GM15510 (cell line): ENCODE measurements around the gene CSMD2.

ENCODE experiments used
- POLR2A ChIP-seq: IDR thresholded peaks from 3 replicates; pipeline ENCODE4 v1.6.1; 2011; ENCODE audit warnings: borderline replicate concordance; ENCODE audit not compliant: insufficient read length; ENCODE audit errors: extremely low read depth

CSMD2 gene

DNA sequence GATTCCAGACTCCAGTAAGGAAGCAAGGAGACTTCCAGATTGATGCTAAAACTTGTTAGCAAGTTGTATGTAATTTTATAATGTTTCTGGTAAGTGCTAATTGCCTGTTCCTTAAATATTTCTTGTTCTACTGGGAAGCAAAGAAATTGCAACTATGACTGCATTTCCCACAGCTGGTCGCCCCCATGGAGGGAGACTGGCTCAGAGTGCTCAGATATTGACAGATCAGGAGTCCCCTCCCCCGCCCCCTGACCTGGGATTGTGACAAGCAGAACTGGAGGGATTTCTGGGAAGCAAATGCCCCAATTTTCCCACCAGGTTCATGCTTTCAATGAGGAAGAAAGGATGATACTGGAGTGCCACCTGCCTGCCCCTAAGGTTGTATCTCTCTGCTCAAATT, 383.4 kb downstream of the CSMD2 start:
- TF ChIP-seq POLR2A: no peak

DNA sequence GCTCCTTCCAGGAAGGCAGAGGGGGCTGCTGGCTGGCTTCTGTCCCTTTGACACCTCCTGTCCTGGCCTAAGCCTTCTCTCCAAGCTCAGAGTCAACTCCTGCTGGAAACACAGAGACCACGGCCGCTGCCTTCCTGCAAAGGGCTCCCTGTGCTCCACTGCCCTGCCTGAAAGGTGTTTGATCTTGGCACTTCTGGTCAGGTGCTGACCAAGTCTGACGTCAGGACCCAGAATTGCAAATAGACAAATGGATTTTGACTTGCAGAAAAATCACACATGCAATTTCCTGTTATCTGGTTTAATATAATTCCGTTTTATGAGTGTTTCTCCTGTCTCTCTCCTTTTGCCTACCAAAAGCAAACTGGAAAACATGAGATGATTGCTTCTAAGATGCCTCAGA, 387.7 kb downstream of the CSMD2 start:
- no peak for TF ChIP-seq POLR2A

DNA sequence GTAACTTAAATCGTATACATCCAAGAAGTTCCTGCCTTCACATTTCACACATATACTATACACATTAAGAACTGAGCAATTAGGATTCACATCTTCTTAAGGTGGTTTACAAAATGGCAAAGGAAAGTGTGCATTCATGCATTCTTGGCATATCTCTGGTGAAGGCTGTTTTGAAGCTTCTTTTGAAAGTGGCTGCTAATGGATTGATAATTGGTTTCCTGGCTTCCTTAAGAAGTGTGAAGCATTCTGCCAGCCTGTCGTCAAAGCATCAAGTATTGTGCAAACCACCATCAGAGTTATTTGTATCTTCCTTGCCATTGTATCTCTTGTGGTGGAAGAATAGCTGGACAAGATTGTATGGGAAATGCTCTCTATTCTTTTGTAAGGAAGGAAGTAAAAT, 396.2 kb downstream of the CSMD2 start:
- no peak for TF ChIP-seq POLR2A

DNA sequence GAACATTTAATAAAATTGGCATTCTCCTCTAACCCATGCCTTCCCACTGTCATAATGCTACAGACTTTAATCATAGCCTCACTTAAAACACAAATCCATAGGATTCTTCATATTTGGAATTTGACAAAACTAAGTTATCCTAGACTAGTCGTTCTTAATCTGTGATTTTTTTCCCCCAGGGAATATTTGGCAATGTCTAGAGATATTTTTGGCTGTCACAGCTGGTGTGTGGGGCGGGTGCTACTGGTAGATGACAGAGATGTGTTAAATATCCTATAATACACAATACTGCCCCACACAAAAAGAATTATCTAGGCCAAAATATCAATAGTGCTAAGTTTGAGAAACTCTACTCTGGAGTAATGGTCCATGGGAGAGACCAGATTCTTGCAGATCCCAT, 396.9 kb downstream of the CSMD2 start:
- no peak for TF ChIP-seq POLR2A

DNA sequence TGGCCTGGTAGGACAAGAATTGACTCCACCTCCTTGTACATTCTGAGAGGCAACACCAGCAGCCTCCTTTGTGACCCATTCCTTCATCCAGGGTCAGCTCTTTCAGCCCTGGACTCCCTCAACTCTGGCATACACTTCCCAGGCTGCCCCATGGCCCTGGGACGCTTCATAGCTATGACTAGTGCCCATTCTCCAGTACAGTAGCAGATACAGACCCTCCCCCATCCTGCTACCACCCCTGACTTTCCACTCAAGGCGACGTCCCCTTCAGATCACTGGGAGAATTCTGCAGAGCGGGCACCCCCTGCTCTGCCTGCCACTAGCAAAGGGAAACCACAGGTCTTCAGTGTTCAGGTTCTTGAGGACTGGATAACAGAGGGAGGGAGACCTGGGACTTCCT, 400.9 kb downstream of the CSMD2 start:
- no peak for TF ChIP-seq POLR2A

DNA sequence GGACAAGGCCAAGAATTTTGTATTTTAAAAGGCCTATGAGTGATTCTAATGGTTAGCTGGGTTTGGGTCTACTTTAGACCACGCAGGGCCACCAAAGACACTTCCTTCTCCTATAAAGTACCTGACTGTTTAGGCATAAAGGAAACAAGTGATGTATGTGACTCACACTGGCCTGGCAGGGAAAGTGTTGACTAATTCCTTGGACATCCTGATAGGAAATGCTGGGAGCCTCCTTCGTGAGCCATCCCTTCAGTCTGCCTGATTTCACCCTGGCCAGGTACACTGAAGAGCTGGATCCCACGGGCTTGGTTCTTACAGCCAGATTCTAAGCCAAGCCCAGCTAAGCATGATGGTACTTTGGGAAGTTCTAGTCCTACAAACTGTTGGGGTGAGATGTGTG, 401.6 kb downstream of the CSMD2 start:
- TF ChIP-seq POLR2A: no peak

DNA sequence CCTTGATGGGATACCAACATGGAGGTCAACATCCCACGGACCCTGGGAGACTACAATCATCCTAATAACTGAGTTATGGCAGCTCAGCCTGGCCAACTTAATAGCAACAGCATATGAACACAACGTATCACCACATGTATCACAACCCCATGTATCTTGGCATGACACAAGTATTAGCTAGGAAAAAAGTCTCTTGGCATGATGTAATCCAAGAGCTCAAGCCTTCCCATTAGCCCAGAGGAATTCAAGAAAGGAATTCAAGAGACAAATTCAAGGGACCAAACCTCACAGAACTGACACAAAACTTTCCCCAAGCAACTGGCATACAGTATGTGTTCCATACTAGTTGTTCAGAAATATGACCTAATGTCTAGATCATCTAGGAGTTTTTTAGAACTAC, 402.1 kb downstream of the CSMD2 start:
- no peak for TF ChIP-seq POLR2A

DNA sequence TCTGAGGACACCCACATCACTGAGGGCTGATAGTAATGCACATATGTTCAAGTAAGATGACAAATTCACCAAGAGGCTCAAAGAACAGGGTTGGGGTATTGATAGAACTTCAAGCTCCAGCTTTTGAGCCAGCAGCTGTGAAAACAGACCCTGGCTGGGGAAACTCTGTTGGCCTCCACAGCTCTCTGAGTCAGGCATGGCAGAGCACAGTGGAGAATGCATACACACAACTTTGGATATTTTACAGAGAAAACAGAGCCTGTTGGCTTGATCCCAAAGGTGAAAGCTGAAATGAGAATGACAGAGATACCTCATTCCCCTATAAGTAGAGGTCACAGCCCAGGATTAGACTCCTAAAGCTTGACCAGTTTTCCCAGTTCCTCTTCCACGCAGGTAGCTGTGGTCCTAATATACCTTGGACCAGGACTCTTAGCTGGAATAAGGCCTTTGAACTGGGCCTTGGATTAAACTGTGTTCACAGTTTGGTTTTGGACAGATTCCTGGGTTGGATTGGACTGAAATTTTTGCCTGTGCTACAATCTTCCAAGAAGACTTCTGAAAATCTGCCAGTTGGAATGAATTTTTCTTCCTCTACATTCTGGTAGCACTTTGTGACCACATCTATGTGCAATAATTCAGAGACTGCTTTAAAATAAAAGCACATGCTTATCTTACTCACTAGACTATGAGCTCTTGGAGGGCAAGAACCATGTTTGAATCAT, 402.8 kb downstream of the CSMD2 start:
- TF ChIP-seq POLR2A: no peak

DNA sequence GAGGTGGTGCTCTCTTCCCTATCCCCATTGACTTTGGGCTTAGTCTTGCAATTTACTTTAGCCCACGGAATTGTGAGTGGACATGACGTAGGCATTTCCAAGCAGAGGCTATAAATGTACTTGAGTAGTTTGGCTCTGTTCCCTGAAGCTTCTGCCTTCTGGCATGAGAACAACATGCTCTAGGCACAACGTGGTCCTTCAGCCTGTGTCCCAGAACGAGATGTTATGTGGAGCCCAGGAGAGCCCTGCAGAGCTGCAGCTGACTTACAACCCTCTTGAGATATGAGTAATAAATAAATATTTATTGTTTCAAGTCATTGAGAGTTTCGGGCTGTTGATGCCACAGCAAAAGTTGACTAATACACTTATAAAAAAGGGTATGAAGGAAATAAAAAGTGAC, 406.3 kb downstream of the CSMD2 start:
- no peak for TF ChIP-seq POLR2A

DNA sequence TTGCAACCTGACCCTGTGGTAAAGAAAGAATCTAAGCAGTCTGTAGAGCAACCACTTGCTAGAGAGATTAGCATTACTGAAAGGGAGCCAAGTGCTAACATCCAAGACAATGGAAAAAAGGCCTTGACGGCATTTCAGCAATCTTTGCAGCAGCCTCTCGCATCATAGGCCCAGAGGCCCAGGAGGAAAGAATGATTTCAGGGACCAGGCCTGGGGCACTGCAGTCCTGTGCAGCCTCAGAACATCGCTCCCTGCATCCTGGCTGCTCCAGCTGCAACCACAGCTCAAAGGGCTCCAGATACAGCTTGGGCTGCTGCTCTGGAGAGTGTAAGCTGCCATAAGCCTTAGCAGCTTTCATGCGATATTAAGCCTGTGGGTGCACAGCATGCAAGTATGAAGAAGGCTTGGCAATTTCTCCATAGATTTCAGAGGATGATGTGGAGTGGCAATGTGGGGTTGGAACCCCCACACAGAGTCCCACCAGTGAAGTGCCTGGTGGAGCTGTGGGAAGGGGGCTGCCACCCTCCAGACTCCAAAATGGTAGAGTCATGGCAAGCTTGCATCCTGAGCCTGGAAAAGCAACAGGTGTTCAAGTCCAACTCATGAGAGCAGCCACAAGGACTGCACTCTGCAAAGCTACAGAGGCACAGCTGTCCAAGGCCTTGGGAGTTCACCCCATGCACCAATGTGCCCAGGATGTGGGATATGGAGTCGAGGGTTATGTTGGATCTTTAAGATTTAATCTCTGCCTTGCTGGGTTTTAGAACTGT, 411.8 kb downstream of the CSMD2 start:
- TF ChIP-seq POLR2A: no peak

DNA sequence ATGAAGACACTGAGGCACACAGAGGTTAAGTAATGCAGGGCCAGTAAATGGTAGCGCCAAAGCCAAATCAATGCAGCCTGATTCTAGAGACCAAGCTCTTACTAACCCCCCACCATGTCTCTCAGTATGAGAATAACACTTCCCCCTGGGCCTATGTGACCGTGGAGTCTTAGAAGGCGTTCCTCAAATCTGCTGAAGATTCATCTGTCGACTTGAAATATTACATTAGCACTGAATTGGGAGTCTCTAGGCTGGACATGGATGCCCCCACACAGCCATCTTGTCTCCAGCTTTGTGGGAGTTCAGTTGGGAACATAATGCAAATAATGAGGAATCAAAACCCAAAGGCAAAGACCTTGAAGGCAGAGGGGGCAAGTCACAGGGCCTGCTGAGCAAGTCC, 419.1 kb downstream of the CSMD2 start:
- TF ChIP-seq POLR2A: no peak

DNA sequence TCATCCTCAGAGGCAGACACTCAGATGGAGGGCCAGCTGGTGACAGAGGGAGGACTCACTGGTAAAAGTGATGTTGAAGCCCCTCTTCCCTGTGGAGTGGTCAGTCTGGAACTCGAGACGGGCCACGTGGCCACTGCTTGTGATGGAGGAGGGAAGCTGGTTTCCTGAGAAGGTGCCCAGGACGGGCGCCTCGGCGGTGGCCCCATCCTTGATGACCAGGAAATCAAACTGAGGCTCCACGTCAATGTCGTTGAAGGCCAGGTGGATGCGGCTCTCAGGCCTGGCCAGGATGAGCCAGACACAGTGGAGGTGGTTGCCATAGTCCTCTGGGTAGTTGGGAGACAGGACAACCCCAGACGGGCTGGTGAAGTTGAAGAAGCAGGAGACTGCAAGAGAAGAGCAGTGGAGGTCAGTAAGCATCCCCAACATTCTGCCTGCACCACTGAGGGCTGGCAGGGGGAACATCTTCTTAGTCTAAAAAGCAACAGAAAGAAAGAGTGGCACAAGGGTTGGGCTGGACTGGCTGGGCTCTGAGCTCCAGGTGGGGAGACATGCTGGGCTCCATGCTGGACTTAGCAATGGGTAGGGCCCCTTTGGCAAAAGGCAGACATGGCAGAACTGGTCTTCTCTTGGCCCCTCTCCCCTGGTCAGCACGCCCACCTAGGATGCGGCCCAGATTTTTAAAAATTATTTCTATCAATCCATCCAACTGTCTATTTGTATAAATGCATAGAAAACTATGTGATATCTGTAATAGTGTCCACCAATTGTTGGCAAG, 421.6 kb downstream of the CSMD2 start:
- TF ChIP-seq POLR2A: no peak

DNA sequence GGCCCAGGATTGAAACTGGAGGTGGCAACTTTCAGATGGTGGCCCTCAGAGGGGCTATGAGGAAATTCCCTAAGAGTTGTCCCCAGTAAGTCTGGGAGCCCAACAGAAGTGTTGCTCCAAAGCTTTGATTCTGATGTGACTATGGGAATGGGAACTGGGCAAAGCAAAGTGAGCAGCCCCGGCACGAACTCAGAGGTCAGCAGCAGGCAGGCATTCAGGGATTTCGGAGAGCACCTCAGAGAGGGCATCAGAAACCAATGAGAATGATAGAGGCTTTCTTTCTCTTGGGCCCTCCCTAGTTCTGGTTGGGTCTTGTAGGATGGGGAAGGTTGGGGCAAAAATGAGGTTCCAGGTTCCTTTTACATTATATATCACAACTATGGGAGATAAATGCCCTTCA, 422.4 kb downstream of the CSMD2 start:
- no peak for TF ChIP-seq POLR2A

DNA sequence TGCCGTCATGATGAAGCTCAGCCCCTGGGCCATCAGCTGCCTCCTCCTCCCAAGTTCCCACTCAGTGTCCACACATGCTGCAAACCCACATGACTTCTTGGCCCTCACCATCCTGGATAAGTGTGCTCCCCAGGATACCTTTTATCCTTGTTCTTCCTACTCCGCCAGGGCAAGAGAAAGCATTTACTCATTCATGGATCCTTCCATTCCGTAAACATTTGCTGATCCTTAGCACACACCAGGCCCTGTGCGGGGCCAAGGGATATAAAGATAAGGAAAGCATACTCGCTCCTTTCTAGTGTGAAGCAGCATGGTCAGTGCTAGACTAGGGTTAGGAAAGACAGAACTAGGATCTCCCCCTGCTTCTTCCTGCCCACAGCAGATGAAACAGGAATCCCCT, 423.3 kb downstream of the CSMD2 start:
- TF ChIP-seq POLR2A: no peak

DNA sequence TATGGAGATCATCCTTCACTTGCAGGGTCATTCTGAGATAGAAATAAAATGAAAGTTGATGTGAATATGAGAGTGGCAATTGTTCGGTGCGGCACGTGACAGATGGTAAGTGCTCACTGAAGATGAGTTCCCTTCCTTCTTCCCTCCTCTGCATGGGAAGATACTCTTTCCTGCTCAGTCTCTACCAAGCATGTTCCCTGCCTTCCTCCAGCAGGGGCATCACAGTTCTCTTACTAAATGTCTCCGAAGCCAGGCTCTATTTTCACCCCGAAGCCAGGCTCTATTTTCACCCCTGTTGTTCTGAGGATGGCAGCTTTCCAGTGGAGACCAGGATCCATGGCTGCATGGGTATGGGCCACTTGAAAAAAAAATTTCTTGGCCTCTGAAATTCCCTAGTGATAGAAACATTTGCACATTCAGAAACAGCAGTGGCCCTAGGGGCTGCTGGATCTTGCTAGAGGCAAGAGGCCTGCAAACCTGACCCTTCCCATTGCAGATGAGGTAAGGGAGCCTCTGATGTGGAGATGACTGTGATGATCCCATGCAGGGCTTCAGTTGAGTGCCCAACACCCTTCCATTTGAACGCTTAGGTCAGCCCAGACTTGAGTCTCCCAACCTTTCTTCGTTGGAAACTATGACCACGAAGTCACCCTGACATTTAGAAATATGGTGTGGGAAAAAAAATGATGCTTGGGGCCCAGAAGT, 424.8 kb downstream of the CSMD2 start:
- TF ChIP-seq POLR2A: no peak
